GM12878 (cell line): ENCODE measurements around the gene SCNN1A. TPM values are rescaled to one million over a fixed set of nuclear protein-coding genes. Genes with fewer than 3 reads are reported as not detected.

Experiments used
- ASH2L ChIP-seq: fragments of 300-600, 200-600 bp; sonication (generic); IDR thresholded peaks from 2 replicates; pipeline ENCODE4 v1.6.1; 2017; ENCODE audit warnings: low read depth, mild to moderate bottlenecking, borderline replicate concordance
- CBX3 ChIP-seq: fragments of 200-600 bp; sonication (generic); IDR thresholded peaks from 2 replicates; pipeline ENCODE4 v1.6.1; 2016; ENCODE audit warnings: low read depth, borderline replicate concordance
- FOXK2 ChIP-seq: fragments of 450-650 bp; IDR thresholded peaks from 2 replicates; pipeline ENCODE4 v1.6.1; 2017; ENCODE audit warnings: mild to moderate bottlenecking, moderate library complexity
- HDGF ChIP-seq: fragments of 450-650 bp; IDR thresholded peaks from 2 replicates; pipeline ENCODE4 v1.6.1; 2016; ENCODE audit warnings: antibody characterized with exemption
- IKZF1 ChIP-seq: fragments of 450-650 bp; conservative IDR thresholded peaks from 2 replicates; pipeline ENCODE4 v1.6.1; 2017; ENCODE audit warnings: antibody characterized with exemption, mild to moderate bottlenecking
- JUNB ChIP-seq: IDR thresholded peaks from 2 replicates; pipeline ENCODE4 v1.6.1; 2016; ENCODE audit warnings: antibody characterized with exemption, mild to moderate bottlenecking
- MEF2A ChIP-seq: IDR thresholded peaks from 2 replicates; pipeline ENCODE4 v1.6.1; 2011; ENCODE audit warnings: low read depth, mild to moderate bottlenecking, low read length, moderate library complexity; ENCODE audit not compliant: insufficient read depth
- MTA2 ChIP-seq: fragments of 450-650 bp; IDR thresholded peaks from 2 replicates; pipeline ENCODE4 v1.6.1; 2016; ENCODE audit warnings: low read depth, mild to moderate bottlenecking, moderate library complexity
- NFIC ChIP-seq: IDR thresholded peaks from 2 replicates; pipeline ENCODE4 v1.6.1; 2012; ENCODE audit warnings: low read depth, mild to moderate bottlenecking, inconsistent platforms, low read length, moderate library complexity
- PML ChIP-seq: IDR thresholded peaks from 2 replicates; pipeline ENCODE4 v1.6.1; 2012; ENCODE audit warnings: low read length, inconsistent platforms
- RAD51 ChIP-seq: fragments of 450-650 bp; IDR thresholded peaks from 2 replicates; pipeline ENCODE4 v1.6.1; 2016; ENCODE audit warnings: moderate library complexity, mild to moderate bottlenecking, inconsistent platforms
- RB1 ChIP-seq: fragments of 450-650 bp; formaldehyde crosslinking; IDR thresholded peaks from 2 replicates; pipeline ENCODE4 v1.6.1; 2017; ENCODE audit warnings: mild to moderate bottlenecking, borderline replicate concordance
- RELA ChIP-seq: fragments of 450-650 bp; IDR thresholded peaks from 2 replicates; pipeline ENCODE4 v1.8.0; 2014; ENCODE audit warnings: borderline replicate concordance; ENCODE audit not compliant: partially characterized antibody
- RFX5 ChIP-seq: IDR thresholded peaks from 2 replicates; pipeline ENCODE4 v1.6.1; 2011; ENCODE audit warnings: low read depth, low read length, improper control_type of control experiment
- SIN3A ChIP-seq: IDR thresholded peaks from 2 replicates; pipeline ENCODE4 v1.6.1; 2012; ENCODE audit warnings: low read depth, low read length, improper control_type of control experiment
- SMAD1 ChIP-seq: fragments of 450-650 bp; IDR thresholded peaks from 2 replicates; pipeline ENCODE4 v1.6.1; 2018; ENCODE audit warnings: mild to moderate bottlenecking, low read depth; ENCODE audit not compliant: partially characterized antibody
- SREBF1 ChIP-seq: IDR thresholded peaks from 2 replicates; pipeline ENCODE4 v1.6.1; 2012; ENCODE audit warnings: mild to moderate bottlenecking, low read length
- TAF1 ChIP-seq: IDR thresholded peaks from 2 replicates; pipeline ENCODE4 v1.6.1; 2011; ENCODE audit warnings: mild to moderate bottlenecking, low read depth, low read length, borderline replicate concordance
- TBL1XR1 ChIP-seq: IDR thresholded peaks from 2 replicates; pipeline ENCODE4 v1.6.1; 2012; ENCODE audit warnings: low read depth, low read length, improper control_type of control experiment
- ZNF274 ChIP-seq: IDR thresholded peaks from one replicate; pipeline ENCODE4 v1.8.0; 2011; ENCODE audit not compliant: insufficient read length, insufficient read depth
- ZSCAN29 ChIP-seq: fragments of 450-650 bp; IDR thresholded peaks from 2 replicates; pipeline ENCODE4 v1.6.1; 2017; ENCODE audit warnings: mild to moderate bottlenecking, moderate library complexity
- polyA plus RNA-seq, 11 experiments: library from polyadenylated mRNA; depleted of rRNA in 4 of 11; unstranded in 6 of 11; stranded (reverse) in 5 of 11; fragments of >200 nt; fragmentation: Nextera tagmentation in 4 of 11; fragmentation: Illumina TruSeq in 1 of 11; extraction: Ambion mirVana in 4 of 11; extraction: Trizol in 1 of 11; gene quantifications; 1 replicate in 1 of 11; 2 replicates in 10 of 11; pipeline versions ENCODE4 v1.2.1 to v1.2.3, GENCODE V29; 2011 to 2016; ENCODE audit warnings: inconsistent platforms in 2 of 11, missing spikeins in 2 of 11, low read depth in 1 of 11
- total RNA-seq, 4 experiments: library from RNA; depleted of rRNA in 3 of 4; stranded (reverse); fragments of >200 nt in 3 of 4; fragmentation: Illumina TruSeq in 1 of 4; extraction: Trizol in 1 of 4; gene quantifications; 2 replicates each; pipeline versions ENCODE4 v1.2.1 to v1.2.3, GENCODE V29; 2013 to 2021
- TF ChIP-seq, protein P1 (sequence below): fragments of 450-650 bp; IDR thresholded peaks from 2 replicates; pipeline ENCODE4 v1.6.1; 2017; ENCODE audit warnings: borderline replicate concordance
- TF ChIP-seq, protein P2 (sequence below): IDR thresholded peaks from 2 replicates; pipeline ENCODE4 v1.6.1; 2012; ENCODE audit warnings: low read depth, low read length, improper control_type of control experiment
- TF ChIP-seq, protein P3 (sequence below): IDR thresholded peaks from 2 replicates; pipeline ENCODE4 v1.6.1; 2011; ENCODE audit warnings: borderline replicate concordance, low read depth, mild to moderate bottlenecking, moderate library complexity, mixed read lengths, low read length; ENCODE audit not compliant: insufficient read depth; ENCODE audit errors: extremely low read length
- TF ChIP-seq, protein P4 (sequence below): fragments of 450-650 bp; IDR thresholded peaks from 2 replicates; pipeline ENCODE4 v1.6.1; 2017; ENCODE audit warnings: mild to moderate bottlenecking, low read depth, inconsistent platforms; ENCODE audit not compliant: poor library complexity, severe bottlenecking

SCNN1A gene
- total and polyA plus RNA-seq, 10 of the 15 experiments (the other 5 are each of a cell fraction or from before 2014, with no cell fraction given) = 0.14 to 0.69 TPM; not detected in 8

DNA sequence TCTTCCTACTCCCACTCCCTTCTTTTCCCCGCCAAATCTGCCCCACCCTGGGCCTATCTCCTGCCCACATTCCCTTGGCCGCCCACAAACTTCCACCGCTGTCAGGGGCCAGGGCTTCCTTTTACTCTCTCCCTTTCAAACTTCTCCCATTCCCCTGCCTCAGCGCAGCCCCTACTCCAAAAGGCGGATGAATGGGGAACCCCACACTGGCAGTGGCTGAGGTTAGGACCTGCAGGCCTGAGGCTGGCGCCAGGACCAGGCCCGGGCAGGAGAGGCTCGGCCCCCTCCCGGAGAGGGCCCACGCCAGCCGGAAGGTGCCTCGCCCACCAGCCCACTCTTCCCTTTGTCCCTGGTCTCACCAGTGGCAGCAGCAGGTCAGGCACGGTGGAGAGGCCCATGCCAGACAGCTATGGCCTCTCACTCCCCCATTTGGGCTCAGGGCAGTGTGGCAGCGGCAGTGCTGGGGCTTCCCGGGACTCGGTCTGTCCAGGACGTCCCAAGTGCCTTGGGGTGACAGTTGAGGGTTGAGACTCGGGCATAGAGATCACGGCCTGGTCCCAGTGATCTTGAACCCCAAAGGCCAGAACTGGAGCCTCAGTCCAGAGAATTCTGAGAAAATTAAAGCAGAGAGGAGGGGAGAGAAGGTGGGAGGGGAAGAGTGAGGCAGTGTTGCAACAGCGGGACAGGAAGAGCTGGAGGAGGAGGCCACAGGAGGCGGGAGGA lies 33.8 kb downstream of the SCNN1A start, which contains the start of gene TNFRSF1A (continued):
- TF ChIP-seq NFIC (no peak), MTA2 (0 out of 2 replicates have a peak, but pooled peaks have one; percentile 33), PML (no peak), SREBF1 (no peak), HDGF (peak; percentile 90), CBX3 (no peak), ZSCAN29 (no peak), IKZF1 (peak; percentile 72), RELA (no peak), RFX5 (no peak), SIN3A (0 out of 2 replicates have a peak, but pooled peaks have one; percentile 40), MEF2A (no peak), SMAD1 (no peak), FOXK2 (no peak), TBL1XR1 (no peak), RAD51 (no peak), TAF1 (peak; percentile 44; the same call in 1 of the 2 replicates), ASH2L (no peak), ZNF274 (no peak), JUNB (no peak), RB1 (no peak; the same call in 1 of the 2 replicates)
- TF ChIP-seq, protein P1, sequence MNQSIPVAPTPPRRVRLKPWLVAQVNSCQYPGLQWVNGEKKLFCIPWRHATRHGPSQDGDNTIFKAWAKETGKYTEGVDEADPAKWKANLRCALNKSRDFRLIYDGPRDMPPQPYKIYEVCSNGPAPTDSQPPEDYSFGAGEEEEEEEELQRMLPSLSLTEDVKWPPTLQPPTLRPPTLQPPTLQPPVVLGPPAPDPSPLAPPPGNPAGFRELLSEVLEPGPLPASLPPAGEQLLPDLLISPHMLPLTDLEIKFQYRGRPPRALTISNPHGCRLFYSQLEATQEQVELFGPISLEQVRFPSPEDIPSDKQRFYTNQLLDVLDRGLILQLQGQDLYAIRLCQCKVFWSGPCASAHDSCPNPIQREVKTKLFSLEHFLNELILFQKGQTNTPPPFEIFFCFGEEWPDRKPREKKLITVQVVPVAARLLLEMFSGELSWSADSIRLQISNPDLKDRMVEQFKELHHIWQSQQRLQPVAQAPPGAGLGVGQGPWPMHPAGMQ = no peak
- TF ChIP-seq, protein P2, sequence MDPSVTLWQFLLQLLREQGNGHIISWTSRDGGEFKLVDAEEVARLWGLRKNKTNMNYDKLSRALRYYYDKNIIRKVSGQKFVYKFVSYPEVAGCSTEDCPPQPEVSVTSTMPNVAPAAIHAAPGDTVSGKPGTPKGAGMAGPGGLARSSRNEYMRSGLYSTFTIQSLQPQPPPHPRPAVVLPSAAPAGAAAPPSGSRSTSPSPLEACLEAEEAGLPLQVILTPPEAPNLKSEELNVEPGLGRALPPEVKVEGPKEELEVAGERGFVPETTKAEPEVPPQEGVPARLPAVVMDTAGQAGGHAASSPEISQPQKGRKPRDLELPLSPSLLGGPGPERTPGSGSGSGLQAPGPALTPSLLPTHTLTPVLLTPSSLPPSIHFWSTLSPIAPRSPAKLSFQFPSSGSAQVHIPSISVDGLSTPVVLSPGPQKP = no peak
- TF ChIP-seq, protein P3, sequence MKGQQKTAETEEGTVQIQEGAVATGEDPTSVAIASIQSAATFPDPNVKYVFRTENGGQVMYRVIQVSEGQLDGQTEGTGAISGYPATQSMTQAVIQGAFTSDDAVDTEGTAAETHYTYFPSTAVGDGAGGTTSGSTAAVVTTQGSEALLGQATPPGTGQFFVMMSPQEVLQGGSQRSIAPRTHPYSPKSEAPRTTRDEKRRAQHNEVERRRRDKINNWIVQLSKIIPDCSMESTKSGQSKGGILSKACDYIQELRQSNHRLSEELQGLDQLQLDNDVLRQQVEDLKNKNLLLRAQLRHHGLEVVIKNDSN = no peak
- TF ChIP-seq, protein P4, sequence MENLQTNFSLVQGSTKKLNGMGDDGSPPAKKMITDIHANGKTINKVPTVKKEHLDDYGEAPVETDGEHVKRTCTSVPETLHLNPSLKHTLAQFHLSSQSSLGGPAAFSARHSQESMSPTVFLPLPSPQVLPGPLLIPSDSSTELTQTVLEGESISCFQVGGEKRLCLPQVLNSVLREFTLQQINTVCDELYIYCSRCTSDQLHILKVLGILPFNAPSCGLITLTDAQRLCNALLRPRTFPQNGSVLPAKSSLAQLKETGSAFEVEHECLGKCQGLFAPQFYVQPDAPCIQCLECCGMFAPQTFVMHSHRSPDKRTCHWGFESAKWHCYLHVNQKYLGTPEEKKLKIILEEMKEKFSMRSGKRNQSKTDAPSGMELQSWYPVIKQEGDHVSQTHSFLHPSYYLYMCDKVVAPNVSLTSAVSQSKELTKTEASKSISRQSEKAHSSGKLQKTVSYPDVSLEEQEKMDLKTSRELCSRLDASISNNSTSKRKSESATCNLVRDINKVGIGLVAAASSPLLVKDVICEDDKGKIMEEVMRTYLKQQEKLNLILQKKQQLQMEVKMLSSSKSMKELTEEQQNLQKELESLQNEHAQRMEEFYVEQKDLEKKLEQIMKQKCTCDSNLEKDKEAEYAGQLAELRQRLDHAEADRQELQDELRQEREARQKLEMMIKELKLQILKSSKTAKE = no peak
